GM06990 (cell line): ENCODE measurements around the gene SLC2A1.

Experiments used
- DNase-seq: peaks from one replicate; pipeline ENCODE4 v3.0.0-alpha.2; 2011; ENCODE audit not compliant: insufficient read length; ENCODE audit errors: extremely low read depth
- H3K27me3 ChIP-seq: replicated peaks from 2 replicates; pipeline ENCODE4 v1.6.0; 2011; ENCODE audit warnings: low read length; ENCODE audit not compliant: control insufficient read depth, insufficient read depth
- H3K36me3 ChIP-seq: 2 replicates; pipeline ENCODE4 v1.5.1; 2011; ENCODE audit warnings: low read length; ENCODE audit not compliant: control insufficient read depth, insufficient read depth
- H3K4me3 ChIP-seq: replicated peaks from 2 replicates; pipeline ENCODE4 v1.5.1; 2011; ENCODE audit warnings: low read depth, mild to moderate bottlenecking, control low read depth, low read length
- CTCF ChIP-seq: IDR thresholded peaks from 2 replicates; pipeline ENCODE4 v1.5.1; 2011; ENCODE audit warnings: low read length, control low read depth, mild to moderate bottlenecking, inconsistent platforms; ENCODE audit not compliant: insufficient read depth, poor library complexity, severe bottlenecking

Gene SLC2A1

GRCh38 chr1:42888013-42888633 lies 70.5 kb downstream of the SLC2A1 start:
- no peak for DNase-seq
- Histone ChIP-seq H3K27me3 (no peaks in the 10 kb centered on the region), H3K4me3 (no peak overlapping the region), H3K36me3 (no peaks in the 10 kb centered on the region)
- no peak for TF ChIP-seq CTCF

- no peaks in the 10 kb centered on the region for H3K36me3 ChIP-seq
- no peak for DNase-seq
- TF ChIP-seq CTCF = no peak
- H3K27me3 ChIP-seq = no peaks in the 10 kb centered on the region
- no peak overlapping the region for H3K4me3 ChIP-seq
These were observed 71.3 kb downstream of the SLC2A1 start for GRCh38 chr1:42887366-42887765.

GRCh38 chr1:42886800-42887199 lies 71.9 kb downstream of the SLC2A1 start:
- no peak for TF ChIP-seq CTCF
- no peaks in the 10 kb centered on the region for H3K36me3 ChIP-seq
- H3K4me3 ChIP-seq = no peak overlapping the region
- no peak for DNase-seq
- no peaks in the 10 kb centered on the region for H3K27me3 ChIP-seq

GRCh38 chr1:42886046-42886739 lies 72.5 kb downstream of the SLC2A1 start:
- Histone ChIP-seq H3K4me3 (no peak overlapping the region), H3K27me3 (no peaks in the 10 kb centered on the region), H3K36me3 (no peaks in the 10 kb centered on the region)
- DNase-seq = no peak
- no peak for TF ChIP-seq CTCF

- Histone ChIP-seq H3K36me3 (no peaks in the 10 kb centered on the region), H3K27me3 (no peaks in the 10 kb centered on the region), H3K4me3 (no peak overlapping the region)
- no peak for TF ChIP-seq CTCF
- no peak for DNase-seq
These were observed 78.3 kb downstream of the SLC2A1 start for GRCh38 chr1:42880384-42880783.
